Ovary (tissue), 3 donors: ENCODE data around the gene UXT.

Source experiments
- EP300 ChIP-seq: sonication (generic); formaldehyde crosslinking; IDR thresholded peaks from one replicate; pipeline ENCODE4 v1.6.1; 2017; ENCODE audit warnings: antibody characterized with exemption
- POLR2A ChIP-seq: fragments of 450-650 bp; IDR thresholded peaks from one replicate; pipeline ENCODE4 v1.6.1; 2017; ENCODE audit warnings: antibody characterized with exemption, mild to moderate bottlenecking, moderate library complexity
- TF ChIP-seq, protein P1 (sequence below), 3 donors: fragments of 450-650 bp in 2 of 3; fragments of 200-600 bp in 1 of 3; IDR thresholded peaks; one replicate each; pipeline versions ENCODE4 v1.5.1 to v1.8.0; 2016 to 2022; ENCODE audit warnings: antibody characterized with exemption in 3 of 3, mild to moderate bottlenecking in 1 of 3
- donor health status: DM: no; HTN: no; CAD: no.

GRCh38 chrX:47605024-47605423, 54.0 kb downstream of the UXT start:
- TF ChIP-seq, protein P1, sequence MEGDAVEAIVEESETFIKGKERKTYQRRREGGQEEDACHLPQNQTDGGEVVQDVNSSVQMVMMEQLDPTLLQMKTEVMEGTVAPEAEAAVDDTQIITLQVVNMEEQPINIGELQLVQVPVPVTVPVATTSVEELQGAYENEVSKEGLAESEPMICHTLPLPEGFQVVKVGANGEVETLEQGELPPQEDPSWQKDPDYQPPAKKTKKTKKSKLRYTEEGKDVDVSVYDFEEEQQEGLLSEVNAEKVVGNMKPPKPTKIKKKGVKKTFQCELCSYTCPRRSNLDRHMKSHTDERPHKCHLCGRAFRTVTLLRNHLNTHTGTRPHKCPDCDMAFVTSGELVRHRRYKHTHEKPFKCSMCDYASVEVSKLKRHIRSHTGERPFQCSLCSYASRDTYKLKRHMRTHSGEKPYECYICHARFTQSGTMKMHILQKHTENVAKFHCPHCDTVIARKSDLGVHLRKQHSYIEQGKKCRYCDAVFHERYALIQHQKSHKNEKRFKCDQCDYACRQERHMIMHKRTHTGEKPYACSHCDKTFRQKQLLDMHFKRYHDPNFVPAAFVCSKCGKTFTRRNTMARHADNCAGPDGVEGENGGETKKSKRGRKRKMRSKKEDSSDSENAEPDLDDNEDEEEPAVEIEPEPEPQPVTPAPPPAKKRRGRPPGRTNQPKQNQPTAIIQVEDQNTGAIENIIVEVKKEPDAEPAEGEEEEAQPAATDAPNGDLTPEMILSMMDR (IDR thresholded peaks at IDR 0.05): no peak
- TF ChIP-seq POLR2A (no peak), EP300 (no peak)
